ENCODE measurements around the gene MAP3K8. TPM values are rescaled to one million over a fixed set of nuclear protein-coding genes. Genes with fewer than 3 reads are reported as not detected.

MAP3K8 gene
- total RNA-seq, 1 donor from 2014 or later = 7.0 TPM

GRCh38 chr10:30413996-30414576 lies 19.9 kb upstream of the MAP3K8 start:
- no peak for DNase-seq
- Histone ChIP-seq H3K4me1 (peaks cover 8% of the 10 kb centered on the region), H3K27me3 (ENCODE audit: low read depth) (no peaks in the 10 kb centered on the region), H3K4me3 (no peak overlapping the region), H3K36me3 (no peaks in the 10 kb centered on the region), H3K9me3 (replicated peaks) (no peaks in the 10 kb centered on the region), H3K27ac (replicated peaks) (no peak overlapping the region)
- TF ChIP-seq, protein P1, sequence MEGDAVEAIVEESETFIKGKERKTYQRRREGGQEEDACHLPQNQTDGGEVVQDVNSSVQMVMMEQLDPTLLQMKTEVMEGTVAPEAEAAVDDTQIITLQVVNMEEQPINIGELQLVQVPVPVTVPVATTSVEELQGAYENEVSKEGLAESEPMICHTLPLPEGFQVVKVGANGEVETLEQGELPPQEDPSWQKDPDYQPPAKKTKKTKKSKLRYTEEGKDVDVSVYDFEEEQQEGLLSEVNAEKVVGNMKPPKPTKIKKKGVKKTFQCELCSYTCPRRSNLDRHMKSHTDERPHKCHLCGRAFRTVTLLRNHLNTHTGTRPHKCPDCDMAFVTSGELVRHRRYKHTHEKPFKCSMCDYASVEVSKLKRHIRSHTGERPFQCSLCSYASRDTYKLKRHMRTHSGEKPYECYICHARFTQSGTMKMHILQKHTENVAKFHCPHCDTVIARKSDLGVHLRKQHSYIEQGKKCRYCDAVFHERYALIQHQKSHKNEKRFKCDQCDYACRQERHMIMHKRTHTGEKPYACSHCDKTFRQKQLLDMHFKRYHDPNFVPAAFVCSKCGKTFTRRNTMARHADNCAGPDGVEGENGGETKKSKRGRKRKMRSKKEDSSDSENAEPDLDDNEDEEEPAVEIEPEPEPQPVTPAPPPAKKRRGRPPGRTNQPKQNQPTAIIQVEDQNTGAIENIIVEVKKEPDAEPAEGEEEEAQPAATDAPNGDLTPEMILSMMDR (IDR thresholded peaks at IDR 0.05; ENCODE audit: borderline replicate concordance) = peak; percentile 86
- intact Hi-C loops (cut with micrococcal nuclease) = loop anchor here (10.0 kb wide), 1 partner anchor 121 kb away; no protein-coding TSS in a partner anchor

DNA sequence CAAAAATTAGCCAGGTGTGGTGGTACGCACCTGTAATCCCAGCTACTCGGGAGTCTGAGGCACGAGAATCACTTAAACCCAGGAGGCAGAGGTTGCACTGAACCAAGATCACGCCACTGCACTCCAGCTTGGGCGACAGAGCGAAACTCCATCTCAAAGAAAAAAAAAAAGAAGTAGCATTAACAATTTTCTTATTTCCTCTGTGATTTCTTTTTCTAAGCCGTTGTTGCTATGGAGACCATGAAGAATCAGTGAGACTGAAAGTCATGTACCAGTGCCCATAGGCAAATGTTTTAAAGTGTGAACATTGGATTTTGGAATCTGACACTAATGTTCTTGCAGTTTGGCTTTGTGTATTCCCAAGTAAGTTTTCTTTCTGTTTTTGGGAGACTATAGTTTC lies 18.4 kb upstream of the MAP3K8 start:
- H3K36me3 ChIP-seq = no peaks in the 10 kb centered on the region
- no peaks in the 10 kb centered on the region for H3K9me3 ChIP-seq (replicated peaks)
- TF ChIP-seq, protein P1 (IDR thresholded peaks at IDR 0.05; ENCODE audit: borderline replicate concordance) = no peak
- H3K4me1 ChIP-seq = peaks cover 8% of the 10 kb centered on the region
- no peaks in the 10 kb centered on the region for H3K27me3 ChIP-seq (ENCODE audit: low read depth)
- intact Hi-C loops (cut with micrococcal nuclease) = loop anchor here (10.0 kb wide), 1 partner anchor 119 kb away; no protein-coding TSS in a partner anchor
- no peak overlapping the region for H3K27ac ChIP-seq (replicated peaks)
- H3K4me3 ChIP-seq = no peak overlapping the region
- no peak for DNase-seq

DNA sequence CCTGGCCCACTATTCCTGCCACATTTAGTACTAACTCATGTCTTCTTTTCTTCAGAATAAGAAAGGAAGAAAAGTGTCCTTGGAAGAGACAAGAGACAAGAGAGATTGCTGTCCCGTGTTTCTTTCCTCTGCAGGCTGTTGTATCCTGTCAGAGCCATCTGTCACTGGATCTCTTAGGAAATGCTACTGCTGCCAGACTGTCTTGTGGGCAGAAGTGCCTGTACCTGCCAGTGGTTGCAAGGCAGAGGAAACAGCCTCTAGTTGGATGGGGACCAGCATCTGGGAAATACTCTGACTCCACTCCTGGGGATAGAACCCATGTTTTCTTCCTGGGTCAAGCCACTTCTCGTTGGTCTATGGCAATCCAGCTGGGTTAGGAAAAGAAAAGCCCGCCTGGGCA lies 16.7 kb upstream of the MAP3K8 start:
- H3K4me1 ChIP-seq = peaks cover 8% of the 10 kb centered on the region
- no peaks in the 10 kb centered on the region for H3K9me3 ChIP-seq (replicated peaks)
- H3K27ac ChIP-seq (replicated peaks) = no peak overlapping the region
- no peak for DNase-seq
- TF ChIP-seq, protein P1 (IDR thresholded peaks at IDR 0.05; ENCODE audit: borderline replicate concordance) = no peak
- H3K4me3 ChIP-seq = no peak overlapping the region
- H3K27me3 ChIP-seq (ENCODE audit: low read depth) = no peaks in the 10 kb centered on the region
- intact Hi-C loops (cut with micrococcal nuclease) = loop anchor here (10.0 kb wide), 1 partner anchor 118 kb away; no protein-coding TSS in a partner anchor
- no peaks in the 10 kb centered on the region for H3K36me3 ChIP-seq

GRCh38 chr10:30420266-30420665 lies 13.7 kb upstream of the MAP3K8 start:
- Histone ChIP-seq H3K36me3 (no peaks in the 10 kb centered on the region), H3K27me3 (ENCODE audit: low read depth) (no peaks in the 10 kb centered on the region), H3K4me1 (peaks cover 23% of the 10 kb centered on the region), H3K9me3 (replicated peaks) (no peaks in the 10 kb centered on the region), H3K4me3 (no peak overlapping the region), H3K27ac (replicated peaks) (no peak overlapping the region)
- TF ChIP-seq, protein P1 (IDR thresholded peaks at IDR 0.05; ENCODE audit: borderline replicate concordance) = no peak
- intact Hi-C loops (cut with micrococcal nuclease) = no loop called here
- DNase-seq = no peak

DNA sequence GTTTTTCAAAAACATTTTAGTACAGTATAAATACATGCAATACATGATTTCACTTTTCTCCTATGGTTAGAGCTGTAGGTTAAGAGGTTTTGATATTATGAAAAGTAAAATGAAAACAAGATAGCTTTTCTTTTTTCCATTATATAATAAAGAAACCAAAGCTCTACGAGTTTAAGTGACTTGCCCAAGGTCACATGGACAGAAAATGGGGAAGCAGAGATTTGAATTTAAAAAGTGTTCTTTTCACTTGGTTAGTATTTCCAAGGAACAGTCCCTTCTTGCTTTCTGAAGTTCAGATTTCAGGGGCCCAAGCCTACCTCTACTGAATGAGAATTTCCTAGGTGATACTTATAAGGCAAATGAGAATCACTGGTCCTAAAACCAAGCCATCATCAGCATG lies 13.2 kb upstream of the MAP3K8 start:
- Histone ChIP-seq H3K36me3 (no peaks in the 10 kb centered on the region), H3K4me3 (no peak overlapping the region), H3K4me1 (peaks cover 23% of the 10 kb centered on the region), H3K27ac (replicated peaks) (no peak overlapping the region), H3K9me3 (replicated peaks) (no peaks in the 10 kb centered on the region), H3K27me3 (ENCODE audit: low read depth) (no peaks in the 10 kb centered on the region)
- intact Hi-C loops (cut with micrococcal nuclease) = no loop called here
- no peak for DNase-seq
- TF ChIP-seq, protein P1 (IDR thresholded peaks at IDR 0.05; ENCODE audit: borderline replicate concordance) = no peak

Measured in left ventricle myocardium inferior (tissue), 1 donor.